Measurements from ENCODE around the gene PPIP5K2. TPM values are rescaled to one million over a fixed set of nuclear protein-coding genes. Genes with fewer than 3 reads are reported as not detected.

Gene PPIP5K2
- total and polyA plus RNA-seq, 2 of the 8 experiments (the other 6 are each of a cell fraction or from before 2014, with no cell fraction given), result 14.8 to 46.6 TPM

DNA sequence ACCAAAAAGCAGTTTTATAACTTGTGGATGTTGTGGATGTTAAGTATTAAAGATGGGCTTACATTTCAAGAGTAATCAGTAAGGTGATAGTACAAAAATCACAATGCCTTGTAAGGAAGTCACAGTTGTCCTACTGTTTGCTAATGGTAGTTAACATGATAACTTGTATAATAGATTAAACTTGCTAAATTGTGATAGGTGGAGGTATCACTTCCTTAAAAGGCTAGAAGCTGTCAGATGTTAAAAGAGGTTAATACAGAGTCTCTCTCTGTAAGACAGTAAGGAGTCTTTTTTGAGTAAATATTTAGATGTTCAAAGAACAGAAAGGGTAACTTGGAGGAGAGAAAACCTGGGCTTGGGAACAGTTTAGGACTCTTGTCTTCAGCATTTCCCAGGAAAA, 124.3 kb downstream of the PPIP5K2 start:
- Histone ChIP-seq H3K27me3 (replicated peaks in 1 of 4; ENCODE audit: control insufficient read depth in 3 of 4, extremely low read depth in 1 of 4, insufficient read depth in 3 of 4, low read length in 3 of 4) (no peaks in the 10 kb centered on the region), H4K5ac (ENCODE audit: insufficient read length, low read depth, low read length) (no peak overlapping the region), H3K4me3 (ENCODE audit: extremely low read depth in 1 of 4, insufficient read depth in 2 of 4, low read depth in 3 of 4, low read length in 4 of 4) (no peak overlapping the region), H3K23me2 (ENCODE audit: low read depth, low read length) (no peaks in the 10 kb centered on the region), H3K9me3 (ENCODE audit: insufficient read depth in 2 of 2, low read depth in 1 of 2, low read length in 1 of 2) (0 out of 4 replicates have a peak, but pooled peaks cover 0 to 2% of the 10 kb centered on the region in 2 experiments), H3K56ac (replicated peaks; ENCODE audit: insufficient read length, low read depth, low read length) (no peak overlapping the region), H2BK5ac (ENCODE audit: low read depth, low read length) (no peak overlapping the region), H3K4me1 (replicated peaks in 1 of 4; ENCODE audit: control insufficient read depth in 3 of 4, insufficient read depth in 4 of 4, low read length in 3 of 4) (no peaks in the 10 kb centered on the region; a peak in 1 of 7 replicates), H4K20me1 (replicated peaks in 1 of 2; ENCODE audit: control insufficient read depth in 1 of 2, insufficient read depth in 2 of 2, low read length in 2 of 2) (no peaks in the 10 kb centered on the region), H2BK120ac (replicated peaks; ENCODE audit: low read depth, low read length) (no peak overlapping the region), H3K14ac (ENCODE audit: insufficient read length) (no peak overlapping the region), H3K18ac (ENCODE audit: extremely low read depth, low read length) (no peak overlapping the region), H3K9ac (replicated peaks in 1 of 4; ENCODE audit: extremely low read depth in 1 of 4, low read depth in 3 of 4, low read length in 3 of 4) (no peak overlapping the region), H4K8ac (ENCODE audit: extremely low read depth, insufficient read depth, low read length) (no peak overlapping the region), H2BK20ac (ENCODE audit: low read length) (no peak overlapping the region), H2AFZ (ENCODE audit: low read length) (no peak overlapping the region), H3K4me2 (ENCODE audit: insufficient read depth in 1 of 2, low read depth in 2 of 2, low read length in 2 of 2) (no peak overlapping the region), H3K36me3 (ENCODE audit: control insufficient read depth in 2 of 4, insufficient read depth in 4 of 4, low read length in 3 of 4) (no peaks in the 10 kb centered on the region), H3K27ac (ENCODE audit: low read depth, low read length) (no peak overlapping the region), H3K4ac (replicated peaks; ENCODE audit: insufficient read length, low read depth, low read length) (no peak overlapping the region), H3K79me2 (ENCODE audit: control insufficient read depth in 1 of 2, insufficient read depth in 2 of 2, low read length in 2 of 2) (no peaks in the 10 kb centered on the region), H2BK15ac (ENCODE audit: low read length) (no peak overlapping the region), H3K79me1 (ENCODE audit: low read depth, low read length) (no peaks in the 10 kb centered on the region), H4K91ac (replicated peaks; ENCODE audit: insufficient read length, low read length) (no peak overlapping the region), H3K23ac (ENCODE audit: insufficient read length) (no peak overlapping the region), H2AK5ac (ENCODE audit: low read depth, low read length) (no peak overlapping the region), H2BK12ac (ENCODE audit: low read depth, low read length) (no peak overlapping the region)
- DNase-seq (ENCODE audit: low read depth in 1 of 2, low spot score in 2 of 2), result no peak
- ChIA-PET CTCF (ENCODE audit: partially characterized antibody) (no interaction called here), POLR2A (ENCODE audit: partially characterized antibody) (no interaction called here)
- no peak for FAIRE-seq
- TF ChIP-seq SAP30 (IDR thresholded peaks at IDR 0.05; ENCODE audit: insufficient read depth, insufficient replicate concordance, low read length) (no peak), TAF7 (optimal IDR thresholded peaks at IDR 0.05; ENCODE audit: borderline replicate concordance, low read depth, low read length) (no peak), ZNF274 (IDR thresholded peaks at IDR 0.05; ENCODE audit: borderline replicate concordance, extremely low read depth, low read length) (no peak), RFX5 (IDR thresholded peaks at IDR 0.05; ENCODE audit: borderline replicate concordance, low read depth, low read length) (no peak), TCF12 (IDR thresholded peaks at IDR 0.05; ENCODE audit: low read depth, low read length) (no peak), JUND (IDR thresholded peaks at IDR 0.05; ENCODE audit: low read length) (no peak), CTBP2 (IDR thresholded peaks at IDR 0.05; ENCODE audit: borderline replicate concordance, insufficient read depth, insufficient read length, low read length) (no peak), HDAC2 (IDR thresholded peaks at IDR 0.05; ENCODE audit: borderline replicate concordance in 1 of 2, low read depth in 2 of 2, low read length in 2 of 2) (no peak), BCL11A (IDR thresholded peaks at IDR 0.05; ENCODE audit: low read depth in 2 of 2, low read length in 2 of 2) (no peak), TAF1 (IDR thresholded peaks at IDR 0.05; ENCODE audit: low read depth, low read length) (no peak), TEAD4 (IDR thresholded peaks at IDR 0.05; ENCODE audit: low read depth, low read length) (no peak), RNF2 (IDR thresholded peaks at IDR 0.05; ENCODE audit: borderline replicate concordance, low read depth, low read length, missing control alignments, poor library complexity, severe bottlenecking) (no peak), RAD21 (IDR thresholded peaks at IDR 0.05 in 1 of 2, conservative IDR thresholded peaks at IDR 0.05 in 1 of 2; ENCODE audit: low read depth in 2 of 2, low read length in 2 of 2) (no peak), CREB1 (IDR thresholded peaks at IDR 0.05) (no peak), BRCA1 (IDR thresholded peaks at IDR 0.05; ENCODE audit: low read depth, low read length) (no peak)

Measured in H1 (cell line).